GM12878 (cell line): ENCODE measurements around the gene RNF112. TPM values are rescaled to one million over a fixed set of nuclear protein-coding genes. Genes with fewer than 3 reads are reported as not detected.

ENCODE experiments used
- ATAC-seq: fragments of 200-7000 bp; cut with Tn5 transposase; 3 replicates; pipeline ENCODE4 v1.9.1; 2020; ENCODE audit warnings: mild to moderate bottlenecking, moderate library complexity
- BruUV-seq: library from RNA; stranded (reverse); fragments of 400-500 nt; replicated peaks from 2 replicates; lab custom pipeline; 2021; lab: Mats Ljungman, UMichigan
- CTCF ChIA-PET: fragments of 300-600 bp; sonication (Branson Sonifier 250); formaldehyde crosslinking; extraction: SDS; loops from one replicate; lab custom pipeline; 2021; ENCODE audit warnings: inconsistent platforms; lab: Yijun Ruan, JAX
- POLR2A ChIA-PET: fragments of 350-600 bp; formaldehyde crosslinking; extraction: SDS; loops from one replicate; lab custom pipeline; 2021; ENCODE audit warnings: inconsistent platforms; lab: Charles Lee
- RAD21 ChIA-PET: fragments of 300-600 bp; sonication (Branson Sonifier 250); formaldehyde crosslinking; loops from one replicate; lab custom pipeline; 2023; ENCODE audit warnings: antibody characterized with exemption; ENCODE audit not compliant: unreplicated experiment; lab: Charles Lee
- SMC1A ChIA-PET: fragments of 300-600 bp; sonication (Branson Sonifier 250); formaldehyde crosslinking; loops from one replicate; lab custom pipeline; 2023; ENCODE audit not compliant: unreplicated experiment, uncharacterized antibody; lab: Charles Lee
- DNase-seq: peaks from one replicate; pipeline ENCODE4 v3.0.0-alpha.2; 2011; ENCODE audit warnings: low read depth, low spot score
- FAIRE-seq: peaks from 3 replicates; lab custom pipeline; 2011; peaks lifted over from hg19 to GRCh38; lab: Jason Lieb, UNC
- H2AFZ ChIP-seq: 2 replicates; pipeline ENCODE4 v1.6.0; 2011; ENCODE audit warnings: low read depth, low read length, control low read depth; ENCODE audit not compliant: control insufficient read depth
- H3K27ac ChIP-seq: 2 replicates; pipeline ENCODE4 v1.5.1; 2011; ENCODE audit warnings: control low read depth; ENCODE audit not compliant: control insufficient read depth, insufficient read depth
- H3K27me3 ChIP-seq, 2 experiments: replicated peaks in 1 of 2; 2 replicates each; pipeline versions ENCODE4 v1.6.0 to v1.6.1; 2011; ENCODE audit warnings: low read length in 1 of 2; ENCODE audit not compliant: control insufficient read depth in 2 of 2, insufficient read depth in 2 of 2
- H3K36me3 ChIP-seq, 2 experiments: 2 replicates each; pipeline ENCODE4 v1.5.1; 2011; ENCODE audit warnings: low read length in 1 of 2; ENCODE audit not compliant: control insufficient read depth in 2 of 2, insufficient read depth in 2 of 2
- H3K4me1 ChIP-seq: 2 replicates; pipeline ENCODE4 v1.6.1; 2011; ENCODE audit warnings: mild to moderate bottlenecking, low read length, moderate library complexity, mixed read lengths; ENCODE audit not compliant: control insufficient read depth, insufficient read depth
- H3K4me2 ChIP-seq: 2 replicates; pipeline ENCODE4 v1.6.0; 2011; ENCODE audit warnings: control low read depth; ENCODE audit not compliant: control insufficient read depth, insufficient read depth
- H3K4me3 ChIP-seq: fragments of 200-600 bp; sonication (generic); 2 replicates; pipeline ENCODE4 v1.5.1; 2016
- H3K79me2 ChIP-seq: 2 replicates; pipeline ENCODE4 v1.6.0; 2011; ENCODE audit warnings: low read length; ENCODE audit not compliant: control insufficient read depth, insufficient read depth
- H3K9ac ChIP-seq: 2 replicates; pipeline ENCODE4 v1.8.0; 2011; ENCODE audit warnings: low read length, control low read depth, mixed read lengths; ENCODE audit not compliant: control insufficient read depth, insufficient read depth
- H3K9me3 ChIP-seq: replicated peaks from 3 replicates; pipeline ENCODE4 v1.5.1; 2011; ENCODE audit warnings: mild to moderate bottlenecking, low read length; ENCODE audit not compliant: control insufficient read depth, insufficient read depth
- H4K20me1 ChIP-seq: 2 replicates; pipeline ENCODE4 v1.6.0; 2011; ENCODE audit not compliant: control insufficient read depth, insufficient read depth
- ASH2L ChIP-seq: fragments of 300-600, 200-600 bp; sonication (generic); IDR thresholded peaks from 2 replicates; pipeline ENCODE4 v1.6.1; 2017; ENCODE audit warnings: low read depth, mild to moderate bottlenecking, borderline replicate concordance
- HCFC1 ChIP-seq: fragments of 150-350 bp; IDR thresholded peaks from 2 replicates; pipeline ENCODE4 v1.6.1; 2014; ENCODE audit warnings: low read length
- HDGF ChIP-seq: fragments of 450-650 bp; IDR thresholded peaks from 2 replicates; pipeline ENCODE4 v1.6.1; 2016; ENCODE audit warnings: antibody characterized with exemption
- MYC ChIP-seq: IDR thresholded peaks from 2 replicates; pipeline ENCODE4 v1.6.1; 2011; ENCODE audit warnings: mild to moderate bottlenecking, low read length, moderate library complexity, inconsistent platforms; ENCODE audit not compliant: insufficient read depth, insufficient replicate concordance, insufficient read length, severe bottlenecking
- RAD21 ChIP-seq: IDR thresholded peaks from 2 replicates; pipeline ENCODE4 v1.6.1; 2011; ENCODE audit warnings: mild to moderate bottlenecking, low read depth, low read length, moderate library complexity; ENCODE audit not compliant: insufficient read depth
- REST ChIP-seq: IDR thresholded peaks from 2 replicates; pipeline ENCODE4 v1.6.1; 2012; ENCODE audit warnings: mild to moderate bottlenecking, low read depth, low read length
- RUNX3 ChIP-seq: IDR thresholded peaks from 2 replicates; pipeline ENCODE4 v1.6.1; 2012; ENCODE audit warnings: low read length, inconsistent platforms
- SMAD1 ChIP-seq: fragments of 450-650 bp; IDR thresholded peaks from 2 replicates; pipeline ENCODE4 v1.6.1; 2018; ENCODE audit warnings: mild to moderate bottlenecking, low read depth; ENCODE audit not compliant: partially characterized antibody
- WGBS: methylation state at CpG from one replicate; pipeline ENCODE4 v1.1.6; 2016; ENCODE audit warnings: low lambda C conversion rate; ENCODE audit not compliant: insufficient replicate concordance, insufficient coverage; ENCODE audit errors: missing lambda C conversion rate; 5-methylcytosine and 5-hydroxymethylcytosine counted together
- in situ Hi-C: fragments of 300-500 bp; cut with MboI; formaldehyde crosslinking; loops from 9 replicates; pipeline ENCODE4 v1.14.3; 2018; ENCODE audit warnings: mixed read lengths
- intact Hi-C: fragments of 100-400 bp; cut with micrococcal nuclease; formaldehyde crosslinking; loops from one replicate; pipeline ENCODE4 v1.14.2; 2022; ENCODE audit not compliant: unreplicated experiment
- polyA plus RNA-seq, 11 experiments: library from polyadenylated mRNA; depleted of rRNA in 4 of 11; unstranded in 6 of 11; stranded (reverse) in 5 of 11; fragments of >200 nt; fragmentation: Nextera tagmentation in 4 of 11; fragmentation: Illumina TruSeq in 1 of 11; extraction: Ambion mirVana in 4 of 11; extraction: Trizol in 1 of 11; gene quantifications; 1 replicate in 1 of 11; 2 replicates in 10 of 11; pipeline versions ENCODE4 v1.2.1 to v1.2.3, GENCODE V29; 2011 to 2016; ENCODE audit warnings: inconsistent platforms in 2 of 11, missing spikeins in 2 of 11, low read depth in 1 of 11
- total RNA-seq, 4 experiments: library from RNA; depleted of rRNA in 3 of 4; stranded (reverse); fragments of >200 nt in 3 of 4; fragmentation: Illumina TruSeq in 1 of 4; extraction: Trizol in 1 of 4; gene quantifications; 2 replicates each; pipeline versions ENCODE4 v1.2.1 to v1.2.3, GENCODE V29; 2013 to 2021
- TF ChIP-seq, protein P1 (sequence below): fragments of 450-650 bp; IDR thresholded peaks from 2 replicates; pipeline ENCODE4 v1.6.1; 2017; ENCODE audit warnings: mild to moderate bottlenecking, moderate library complexity

The RNF112 gene
- total and polyA plus RNA-seq, 10 of the 15 experiments (the other 5 are each of a cell fraction or from before 2014, with no cell fraction given): not detected

- no TSS peak for BruUV-seq
- intact Hi-C loops (no loop called here), in situ Hi-C loops (no loop called here)
- no peak overlapping the region for H3K4me3 ChIP-seq
- ChIA-PET CTCF (interaction anchor here (0.7 to 1.3 kb wide), 2 partner anchors 93 to 486 kb away, joined by 3 read pairs; partner anchors contain the start of gene B9D1), POLR2A (no interaction called here), RAD21 (no interaction called here), SMC1A (interaction anchor here (1.4 kb wide), 1 partner anchor 9 kb away, joined by 11 read pairs; no protein-coding TSS in a partner anchor)
- H3K9ac ChIP-seq: no peak overlapping the region
- H4K20me1 ChIP-seq: no peaks in the 10 kb centered on the region
- no peaks in the 10 kb centered on the region for H3K9me3 ChIP-seq
- 60% methylated on average over 6 of the region's 6 CpGs for WGBS
- TF ChIP-seq RAD21 (no peak), ASH2L (no peak), HCFC1 (no peak), SMAD1 (no peak), HDGF (no peak), REST (no peak), MYC (no peak), RUNX3 (no peak)
- TF ChIP-seq, protein P1, sequence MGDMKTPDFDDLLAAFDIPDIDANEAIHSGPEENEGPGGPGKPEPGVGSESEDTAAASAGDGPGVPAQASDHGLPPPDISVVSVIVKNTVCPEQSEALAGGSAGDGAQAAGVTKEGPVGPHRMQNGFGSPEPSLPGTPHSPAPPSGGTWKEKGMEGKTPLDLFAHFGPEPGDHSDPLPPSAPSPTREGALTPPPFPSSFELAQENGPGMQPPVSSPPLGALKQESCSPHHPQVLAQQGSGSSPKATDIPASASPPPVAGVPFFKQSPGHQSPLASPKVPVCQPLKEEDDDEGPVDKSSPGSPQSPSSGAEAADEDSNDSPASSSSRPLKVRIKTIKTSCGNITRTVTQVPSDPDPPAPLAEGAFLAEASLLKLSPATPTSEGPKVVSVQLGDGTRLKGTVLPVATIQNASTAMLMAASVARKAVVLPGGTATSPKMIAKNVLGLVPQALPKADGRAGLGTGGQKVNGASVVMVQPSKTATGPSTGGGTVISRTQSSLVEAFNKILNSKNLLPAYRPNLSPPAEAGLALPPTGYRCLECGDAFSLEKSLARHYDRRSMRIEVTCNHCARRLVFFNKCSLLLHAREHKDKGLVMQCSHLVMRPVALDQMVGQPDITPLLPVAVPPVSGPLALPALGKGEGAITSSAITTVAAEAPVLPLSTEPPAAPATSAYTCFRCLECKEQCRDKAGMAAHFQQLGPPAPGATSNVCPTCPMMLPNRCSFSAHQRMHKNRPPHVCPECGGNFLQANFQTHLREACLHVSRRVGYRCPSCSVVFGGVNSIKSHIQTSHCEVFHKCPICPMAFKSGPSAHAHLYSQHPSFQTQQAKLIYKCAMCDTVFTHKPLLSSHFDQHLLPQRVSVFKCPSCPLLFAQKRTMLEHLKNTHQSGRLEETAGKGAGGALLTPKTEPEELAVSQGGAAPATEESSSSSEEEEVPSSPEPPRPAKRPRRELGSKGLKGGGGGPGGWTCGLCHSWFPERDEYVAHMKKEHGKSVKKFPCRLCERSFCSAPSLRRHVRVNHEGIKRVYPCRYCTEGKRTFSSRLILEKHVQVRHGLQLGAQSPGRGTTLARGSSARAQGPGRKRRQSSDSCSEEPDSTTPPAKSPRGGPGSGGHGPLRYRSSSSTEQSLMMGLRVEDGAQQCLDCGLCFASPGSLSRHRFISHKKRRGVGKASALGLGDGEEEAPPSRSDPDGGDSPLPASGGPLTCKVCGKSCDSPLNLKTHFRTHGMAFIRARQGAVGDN: no peak
- H3K27me3 ChIP-seq: no peaks in the 10 kb centered on the region; a peak in 1 of 4 replicates
- no peaks in the 10 kb centered on the region for H3K79me2 ChIP-seq
- no peak overlapping the region for H2AFZ ChIP-seq
- FAIRE-seq: no peak
- H3K36me3 ChIP-seq: no peaks in the 10 kb centered on the region
- DNase-seq: no peak
- H3K27ac ChIP-seq: no peak overlapping the region
- H3K4me1 ChIP-seq: no peaks in the 10 kb centered on the region
- H3K4me2 ChIP-seq: no peak overlapping the region
- ATAC-seq: no peak
Measured at GRCh38 chr17:19456016-19456927, 45.2 kb downstream of the RNF112 start.
